OCI-LY7 (cell line): ENCODE data around the gene SPC25. TPM values are rescaled to one million over a fixed set of nuclear protein-coding genes. Genes with fewer than 3 reads are reported as not detected.

Source experiments
- BruUV-seq: library from RNA; stranded (reverse); fragments of 400-500 nt; replicated peaks from 2 replicates; lab custom pipeline; 2021; lab: Mats Ljungman, UMichigan
- CTCF ChIA-PET: fragments of 300-600 bp; sonication (Branson Sonifier 250); formaldehyde crosslinking; loops from one replicate; lab custom pipeline; 2022; ENCODE audit warnings: antibody characterized with exemption; ENCODE audit not compliant: unreplicated experiment; lab: Charles Lee
- POLR2A ChIA-PET: fragments of 300-600 bp; sonication (Branson Sonifier 250); formaldehyde crosslinking; loops from one replicate; lab custom pipeline; 2022; ENCODE audit warnings: antibody characterized with exemption; lab: Charles Lee
- DNase-seq: peaks from one replicate; pipeline ENCODE4 v3.0.0-alpha.2; 2015; ENCODE audit warnings: low spot score
- H2AFZ ChIP-seq: fragments of 200-600 bp; sonication (generic), shearing (Covaris generic); 2 replicates; pipeline ENCODE4 v1.6.1; 2014; ENCODE audit warnings: mild to moderate bottlenecking, antibody characterized with exemption, low read length, moderate library complexity
- H3K27ac ChIP-seq: fragments of 200-600 bp; sonication (generic); 2 replicates; pipeline ENCODE4 v1.5.1; 2014; ENCODE audit warnings: mixed run types, low read depth, mild to moderate bottlenecking, moderate library complexity, low read length, inconsistent platforms; ENCODE audit not compliant: poor library complexity, severe bottlenecking
- H3K36me3 ChIP-seq: fragments of 200-600 bp; sonication (generic); 2 replicates; pipeline ENCODE4 v1.6.1; 2014; ENCODE audit warnings: mild to moderate bottlenecking, antibody characterized with exemption, low read length, moderate library complexity, mixed read lengths; ENCODE audit not compliant: insufficient read depth
- H3K4me1 ChIP-seq: fragments of 200-600 bp; sonication (generic); 2 replicates; pipeline ENCODE4 v1.5.1; 2014; ENCODE audit warnings: mild to moderate bottlenecking, low read length; ENCODE audit not compliant: insufficient read depth, poor library complexity, severe bottlenecking
- H3K4me2 ChIP-seq: fragments of 200-600 bp; sonication (generic); 2 replicates; pipeline ENCODE4 v1.6.1; 2014; ENCODE audit warnings: mild to moderate bottlenecking, low read length
- H3K4me3 ChIP-seq: fragments of 200-600 bp; sonication (generic); 2 replicates; pipeline ENCODE4 v1.5.1; 2014; ENCODE audit warnings: mild to moderate bottlenecking, low read depth, low read length; ENCODE audit not compliant: poor library complexity, severe bottlenecking
- H3K79me2 ChIP-seq: fragments of 200-600 bp; sonication (generic); 2 replicates; pipeline ENCODE4 v1.6.1; 2016; ENCODE audit warnings: low read depth, mild to moderate bottlenecking, low read length, moderate library complexity, mixed read lengths; ENCODE audit not compliant: insufficient read depth
- H3K9me2 ChIP-seq: fragments of 200-600 bp; sonication (generic); 2 replicates; pipeline ENCODE4 v1.6.1; 2016; ENCODE audit warnings: mild to moderate bottlenecking, low read length, mixed read lengths; ENCODE audit not compliant: insufficient read depth
- H3K9me3 ChIP-seq: fragments of 200-600 bp; sonication (generic); 2 replicates; pipeline ENCODE4 v1.6.1; 2014; ENCODE audit warnings: mild to moderate bottlenecking, mixed run types, low read length, mixed read lengths
- H4K20me1 ChIP-seq: fragments of 200-600 bp; sonication (generic); 2 replicates; pipeline ENCODE4 v1.6.1; 2014; ENCODE audit warnings: mild to moderate bottlenecking, antibody characterized with exemption, low read length, moderate library complexity, mixed read lengths; ENCODE audit not compliant: insufficient read depth
- CTCF ChIP-seq: fragments of 200-600 bp; sonication (generic); conservative IDR thresholded peaks from 2 replicates; pipeline ENCODE4 v1.5.1; 2014; ENCODE audit warnings: mild to moderate bottlenecking, antibody characterized with exemption, low read length, moderate library complexity, mixed read lengths
- EZH2phosphoT487 ChIP-seq: fragments of 200-600 bp; sonication (generic); IDR thresholded peaks from 2 replicates; pipeline ENCODE4 v1.6.1; 2018; ENCODE audit warnings: low read depth, borderline replicate concordance, mild to moderate bottlenecking, mixed run types, antibody characterized with exemption, low read length, moderate library complexity, mixed read lengths
- intact Hi-C: fragments of 100-400 bp; cut with micrococcal nuclease; formaldehyde crosslinking; loops from one replicate; pipeline ENCODE4 v1.10.0; 2022; ENCODE audit not compliant: unreplicated experiment
- total RNA-seq, 2 experiments: library from RNA; depleted of rRNA in 1 of 2; stranded (reverse); fragments of >200 nt in 1 of 2; shearing (Covaris generic) in 1 of 2; gene quantifications; 2 replicates each; pipeline ENCODE4 v1.2.3, GENCODE V29; 2014 to 2022

SPC25 gene
- total RNA-seq, 2 experiments from 2014 or later = 29.3 to 53.1 TPM

GRCh38 chr2:168907940-168908662, 17.9 kb upstream of the SPC25 start:
- no peaks in the 10 kb centered on the region for H3K9me3 ChIP-seq
- intact Hi-C loops = no loop called here
- H3K27ac ChIP-seq = no peak overlapping the region
- no peak for DNase-seq
- CTCF ChIA-PET = no interaction called here
- H4K20me1 ChIP-seq = no peaks in the 10 kb centered on the region
- no peak overlapping the region for H2AFZ ChIP-seq
- no peak overlapping the region for H3K4me2 ChIP-seq
- no peak for TF ChIP-seq CTCF
- TF ChIP-seq EZH2phosphoT487 = no peak
- H3K4me3 ChIP-seq = no peak overlapping the region
- H3K4me1 ChIP-seq = no peaks in the 10 kb centered on the region
- no peaks in the 10 kb centered on the region for H3K79me2 ChIP-seq
- POLR2A ChIA-PET = no interaction called here
- no TSS peak for BruUV-seq
- no peaks in the 10 kb centered on the region for H3K36me3 ChIP-seq
- H3K9me2 ChIP-seq = no peaks in the 10 kb centered on the region

DNA sequence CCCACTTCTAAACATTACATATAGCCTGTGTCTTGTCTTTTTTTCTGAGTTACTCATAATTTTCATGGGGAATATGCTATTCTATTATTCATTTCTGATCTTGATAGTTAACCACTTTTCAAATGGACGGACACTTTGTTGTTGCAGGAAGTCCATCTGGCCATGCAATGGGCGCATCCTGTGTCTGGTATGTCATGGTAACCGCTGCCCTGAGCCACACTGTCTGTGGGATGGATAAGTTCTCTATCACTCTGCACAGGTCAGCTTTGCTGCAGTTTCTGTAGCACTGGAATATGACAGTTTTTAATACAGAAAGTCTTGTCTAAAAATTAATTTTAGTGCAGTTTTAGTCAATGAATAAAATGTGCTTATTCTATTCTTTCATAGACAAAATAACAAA, 14.1 kb upstream of the SPC25 start:
- Histone ChIP-seq H3K4me3 (no peak overlapping the region), H4K20me1 (no peaks in the 10 kb centered on the region), H3K4me2 (no peak overlapping the region), H3K79me2 (no peaks in the 10 kb centered on the region), H3K9me2 (no peaks in the 10 kb centered on the region), H3K27ac (no peak overlapping the region), H2AFZ (no peak overlapping the region), H3K4me1 (no peaks in the 10 kb centered on the region), H3K9me3 (no peaks in the 10 kb centered on the region), H3K36me3 (no peaks in the 10 kb centered on the region)
- no peak for DNase-seq
- CTCF ChIA-PET = no interaction called here
- no TSS peak for BruUV-seq
- intact Hi-C loops = no loop called here
- TF ChIP-seq EZH2phosphoT487 (no peak), CTCF (no peak)
- POLR2A ChIA-PET = no interaction called here

GRCh38 chr2:168903888-168904287, 13.7 kb upstream of the SPC25 start:
- Histone ChIP-seq H4K20me1 (no peaks in the 10 kb centered on the region), H3K4me1 (no peaks in the 10 kb centered on the region), H2AFZ (no peak overlapping the region), H3K27ac (no peak overlapping the region), H3K4me2 (no peak overlapping the region), H3K4me3 (no peak overlapping the region), H3K9me2 (no peaks in the 10 kb centered on the region), H3K9me3 (no peaks in the 10 kb centered on the region), H3K36me3 (no peaks in the 10 kb centered on the region), H3K79me2 (no peaks in the 10 kb centered on the region)
- DNase-seq = no peak
- BruUV-seq = no TSS peak
- TF ChIP-seq CTCF (no peak), EZH2phosphoT487 (no peak)
- CTCF ChIA-PET = no interaction called here
- POLR2A ChIA-PET = no interaction called here
- intact Hi-C loops = no loop called here
